Ovary (tissue), 9 donors: ENCODE measurements around the gene VAMP4. TPM values are rescaled to one million over a fixed set of nuclear protein-coding genes. Genes with fewer than 3 reads are reported as not detected.
"Not testable (repeated sequence)": the region's sequence is repeated elsewhere in the genome, so short reads cannot be mapped to it uniquely, and the experiment has no call there.

Experiments used
- DNase-seq, 5 donors: peaks; one replicate each; pipeline ENCODE4 v3.0.0-alpha.2; 2019 to 2020
- H3K27ac ChIP-seq, 2 donors: fragments of 200-600 bp; one replicate each; pipeline versions ENCODE4 v1.5.1 to v1.8.0; 2019 to 2022
- H3K27me3 ChIP-seq: fragments of 200-600 bp; one replicate; pipeline ENCODE4 v1.8.0; 2022
- H3K36me3 ChIP-seq: fragments of 200-600 bp; sonication (generic); one replicate; pipeline ENCODE4 v1.5.1; 2019
- H3K4me1 ChIP-seq: one replicate; pipeline ENCODE4 v1.8.1; 2013; ENCODE audit warnings: mild to moderate bottlenecking, moderate library complexity; ENCODE audit not compliant: insufficient read depth
- H3K4me3 ChIP-seq: fragments of 200-600 bp; sonication (generic); one replicate; pipeline ENCODE4 v1.5.1; 2017
- H3K9me3 ChIP-seq, 2 donors: fragments of 200-600 bp in 1 of 2; sonication (generic) in 1 of 2; one replicate each; pipeline versions ENCODE4 v1.5.1 to v1.8.1; 2013 to 2019; ENCODE audit warnings: mild to moderate bottlenecking in 1 of 2, moderate library complexity in 1 of 2
- CTCF ChIP-seq, 3 donors: fragments of 450-650 bp in 2 of 3; fragments of 200-600 bp in 1 of 3; IDR thresholded peaks; one replicate each; pipeline versions ENCODE4 v1.5.1 to v1.8.0; 2016 to 2022; ENCODE audit warnings: antibody characterized with exemption in 3 of 3, mild to moderate bottlenecking in 1 of 3
- EP300 ChIP-seq: sonication (generic); formaldehyde crosslinking; IDR thresholded peaks from one replicate; pipeline ENCODE4 v1.6.1; 2017; ENCODE audit warnings: antibody characterized with exemption
- POLR2A ChIP-seq: fragments of 450-650 bp; IDR thresholded peaks from one replicate; pipeline ENCODE4 v1.6.1; 2017; ENCODE audit warnings: antibody characterized with exemption, mild to moderate bottlenecking, moderate library complexity
- WGBS, 3 donors: extraction: QIAGEN DNeasy Blood & Tissue Kit in 1 of 3; methylation state at CpG; one replicate each; pipeline versions ENCODE4 v1.1.5 to v1.1.7; 2013 to 2017; 5-methylcytosine and 5-hydroxymethylcytosine counted together
- intact Hi-C, 4 donors: fragments of 100-400 bp; cut with DNase I; formaldehyde crosslinking; loops; one replicate each; pipeline versions ENCODE4 v1.11.0 to v1.15.1; 2022 to 2023
- polyA plus RNA-seq, 2 donors: library from polyadenylated mRNA; stranded (reverse); fragments of 200-250 nt in 1 of 2; fragments of 350-450 nt in 1 of 2; fragmentation: Illumina TruSeq in 1 of 2; extraction: RNeasy Lipid Tissue Mini Kit (QIAGEN cat#74804) in 1 of 2; gene quantifications; one replicate each; pipeline ENCODE4 v1.2.3, GENCODE V29; 2013 to 2014
- total RNA-seq, 7 donors: library from RNA; depleted of rRNA in 2 of 7; stranded (reverse); fragments of >200 nt in 2 of 7; fragmentation: NEBNext Ultra II Directional in 3 of 7; extraction: Animal tissue kit (Norgen Biotek cat#: 25700) in 3 of 7; gene quantifications; one replicate each; pipeline versions ENCODE4 v1.1.0 to v1.2.4, GENCODE V29; 2016 to 2023
- donor health status: DM: no; HTN: no; CAD: no; lungs with moderate emphysema.
- donor health status: DM: no; HTN: no; CAD: no.
- donor health status: Bipolar disorder and iron deficiency.
- donor health status: DM: yes; HTN: yes; CAD: no.
- donor health status: DM: no; HTN: no; CAD: no.
- donor health status: DM: yes; HTN: yes; CAD: no.

VAMP4 gene
- total and polyA plus RNA-seq, 9 donors, result 6.7 to 14.1 (median 12.3) TPM

DNA sequence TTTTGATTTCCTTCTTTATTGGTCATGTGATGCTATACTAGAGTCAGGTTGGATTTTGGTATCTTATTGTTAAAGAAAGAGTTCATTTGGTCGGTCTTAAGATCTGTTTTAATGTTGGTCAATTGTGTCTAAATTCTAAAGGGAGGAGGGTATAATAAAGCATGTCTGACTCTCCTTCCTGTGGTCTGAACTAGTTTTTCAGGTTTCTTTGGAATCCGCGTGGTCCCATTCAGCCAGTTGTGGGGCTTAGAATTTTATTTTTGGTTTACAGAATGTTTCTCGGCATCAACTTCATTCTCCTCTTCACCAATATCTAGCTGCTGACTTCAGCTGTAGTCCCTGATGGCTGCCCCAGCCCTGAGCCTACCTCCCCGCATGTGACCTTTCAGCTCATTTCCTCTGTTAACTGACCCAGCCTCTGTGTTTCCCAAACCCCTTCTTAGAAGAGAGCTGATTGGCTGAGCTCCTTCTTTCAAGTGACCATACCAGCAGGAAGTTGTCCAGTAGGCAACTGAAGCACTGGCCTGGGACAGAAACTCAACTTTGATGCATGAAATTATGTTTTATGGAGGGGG, 80.7 kb downstream of the VAMP4 start:
- TF ChIP-seq EP300 (no peak), CTCF (IDR thresholded peaks at IDR 0.05) (no peak), POLR2A (no peak)
- Histone ChIP-seq H3K27me3 (no peaks in the 10 kb centered on the region), H3K4me1 (no peaks in the 10 kb centered on the region), H3K36me3 (no peaks in the 10 kb centered on the region), H3K27ac (no peak overlapping the region), H3K9me3 (no peaks in the 10 kb centered on the region), H3K4me3 (no peak overlapping the region)
- no peak for DNase-seq
- WGBS, 3 donors, result 93 to 96% (median 94%) methylated on average over 5 of the region's 5 CpGs
- intact Hi-C loops, result no loop called here

DNA sequence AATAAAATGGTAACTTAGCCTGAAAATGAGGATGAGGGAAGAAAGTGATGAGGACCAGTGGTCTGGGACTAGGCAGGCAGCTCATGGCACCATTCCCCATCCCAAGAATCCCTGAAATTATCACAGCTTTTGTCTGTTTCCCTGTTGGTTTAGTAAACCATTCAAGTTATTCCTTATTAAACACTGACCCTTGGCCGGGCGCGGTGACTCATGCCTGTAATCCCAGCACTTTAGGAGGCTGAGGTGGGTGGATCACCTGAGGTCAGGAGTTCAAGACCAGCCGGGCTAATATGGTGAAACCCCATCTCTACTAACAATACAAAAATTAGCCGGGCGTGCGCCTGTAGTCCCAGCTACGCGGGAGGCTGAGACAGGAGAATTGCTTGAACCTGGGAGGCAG, 85.7 kb downstream of the VAMP4 start:
- H3K27ac ChIP-seq, H3K27me3 ChIP-seq, DNase-seq, H3K4me3 ChIP-seq, H3K9me3 ChIP-seq, H3K36me3 ChIP-seq, intact Hi-C loops: not testable (repeated sequence)
- WGBS, 3 donors, result 91 to 98% (median 98%) methylated on average over 9 of the region's 9 CpGs
- H3K4me1 ChIP-seq, result peaks cover 10% of the 10 kb centered on the region

GRCh38 chr1:171655746-171656116, 86.1 kb downstream of the VAMP4 start:
- Histone ChIP-seq H3K27me3 (no peaks in the 10 kb centered on the region), H3K36me3 (no peaks in the 10 kb centered on the region), H3K4me3 (no peak overlapping the region), H3K9me3 (no peaks in the 10 kb centered on the region), H3K27ac (peak overlapping the region; percentile 16 to 74), H3K4me1 (peaks cover 10% of the 10 kb centered on the region)
- TF ChIP-seq POLR2A (no peak), CTCF (IDR thresholded peaks at IDR 0.05) (no peak), EP300 (no peak)
- WGBS, 3 donors, result 75 to 85% (median 80%) methylated on average over 6 of the region's 6 CpGs
- intact Hi-C loops, result no loop called here
- no peak for DNase-seq

GRCh38 chr1:171654942-171655745, 86.7 kb downstream of the VAMP4 start:
- Histone ChIP-seq H3K9me3 (no peaks in the 10 kb centered on the region), H3K36me3 (no peaks in the 10 kb centered on the region), H3K4me3 (peak overlapping the region; percentile 4), H3K4me1 (peaks cover 10% of the 10 kb centered on the region), H3K27ac (peak overlapping the region; percentile 16 to 74), H3K27me3 (no peaks in the 10 kb centered on the region)
- intact Hi-C loops, result loop anchor here in 1 of 4 donors (5.0 kb wide), 1 partner anchor 57 kb away; no protein-coding TSS in a partner anchor
- WGBS, 3 donors, result 15 to 17% (median 15%) methylated on average over 24 of the region's 24 CpGs
- TF ChIP-seq CTCF (IDR thresholded peaks at IDR 0.05) (no peak), POLR2A (no peak), EP300 (no peak)
- DNase-seq, result peak; percentile 63 to 87 (median 73)
